ENCODE results near the gene MSLN. TPM values are rescaled to one million over a fixed set of nuclear protein-coding genes. Genes with fewer than 3 reads are reported as not detected.
"Not testable (repeated sequence)": the region's sequence is repeated elsewhere in the genome, so short reads cannot be mapped to it uniquely, and the experiment has no call there.

The MSLN gene
- total RNA-seq = 100 to 1,000 TPM in 4 of 6 donors, 10 to 100 TPM in 2; 47.8 to 275 (median 121) TPM

DNA sequence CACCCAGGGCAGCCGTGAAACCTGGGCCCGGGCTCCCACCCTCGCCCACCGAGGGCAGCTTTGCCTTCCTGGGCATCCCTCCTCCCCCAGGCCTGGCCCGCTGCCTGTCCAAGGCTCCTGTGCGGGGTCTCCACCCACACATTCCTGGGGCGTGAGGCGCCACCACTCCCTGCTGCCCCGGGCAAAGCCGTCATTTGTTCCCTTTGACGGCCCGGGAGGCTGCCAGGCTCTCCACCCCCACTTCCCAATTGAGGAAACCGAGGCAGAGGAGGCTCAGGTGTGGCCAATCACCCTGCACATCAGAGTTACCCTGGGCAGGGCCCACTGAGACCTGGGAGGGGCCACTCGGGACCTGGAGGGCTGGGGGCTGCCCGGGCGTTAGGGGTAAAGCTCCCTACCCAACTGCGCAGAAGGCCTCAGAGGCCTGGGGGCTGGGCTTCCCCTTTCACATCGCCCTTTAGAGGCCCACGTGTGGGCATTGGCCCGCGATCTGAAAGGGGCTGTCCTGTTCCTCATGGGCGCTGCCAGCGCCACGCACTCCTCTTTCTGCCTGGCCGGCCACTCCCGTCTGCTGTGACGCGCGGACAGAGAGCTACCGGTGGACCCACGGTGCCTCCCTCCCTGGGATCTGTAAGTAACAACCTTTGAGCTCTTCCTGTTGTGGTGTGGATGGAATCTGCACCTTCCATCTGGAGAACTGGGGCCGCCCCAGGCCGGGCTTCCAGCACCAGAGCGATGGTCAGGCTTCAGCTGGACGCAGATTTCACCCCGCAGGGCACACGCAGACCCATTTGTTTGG, at the start of gene MSLN:
Gene MSLN (plus strand): TSS at position 190 of the 799 bp plus-strand sequence. CDS start 1,947 bp downstream, outside the sequence.
- DNase-seq = peak; percentile 40 to 85
- peak within 1 kb of the TSS; percentile 71 to 79 (median 76) for H3K27ac ChIP-seq

DNA sequence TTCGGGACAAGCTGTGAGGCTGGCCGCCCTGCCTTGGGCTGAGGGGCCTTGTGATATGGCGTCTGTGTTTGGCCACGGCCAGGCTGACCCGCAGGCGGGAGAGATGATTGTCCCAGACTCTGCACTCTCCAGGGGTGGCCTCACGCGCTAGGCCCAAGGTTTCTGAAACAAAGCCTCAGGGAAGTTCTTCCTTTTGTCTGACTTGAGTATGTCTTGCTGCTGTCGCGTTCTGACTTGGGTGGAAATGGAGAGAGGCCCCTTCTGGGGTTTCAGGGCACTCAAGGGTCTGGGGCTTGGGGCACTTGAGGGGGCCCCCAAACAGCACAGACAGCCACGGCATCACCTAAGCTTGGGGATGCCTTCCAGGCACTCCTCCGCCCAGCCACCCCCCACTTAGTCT, 49.5 kb upstream of the MSLN start:
- H3K27me3 ChIP-seq = peaks cover 4 to 46% (median 22%) of the 10 kb centered on the region in 4 donors
- peaks cover 15 to 31% (median 21%) of the 10 kb centered on the region in 4 donors for H3K4me1 ChIP-seq
- TF ChIP-seq POLR2AphosphoS5 (IDR thresholded peaks at IDR 0.05) = no peak
- no peak for TF ChIP-seq POLR2A (IDR thresholded peaks at IDR 0.05)
- TF ChIP-seq, protein P1, sequence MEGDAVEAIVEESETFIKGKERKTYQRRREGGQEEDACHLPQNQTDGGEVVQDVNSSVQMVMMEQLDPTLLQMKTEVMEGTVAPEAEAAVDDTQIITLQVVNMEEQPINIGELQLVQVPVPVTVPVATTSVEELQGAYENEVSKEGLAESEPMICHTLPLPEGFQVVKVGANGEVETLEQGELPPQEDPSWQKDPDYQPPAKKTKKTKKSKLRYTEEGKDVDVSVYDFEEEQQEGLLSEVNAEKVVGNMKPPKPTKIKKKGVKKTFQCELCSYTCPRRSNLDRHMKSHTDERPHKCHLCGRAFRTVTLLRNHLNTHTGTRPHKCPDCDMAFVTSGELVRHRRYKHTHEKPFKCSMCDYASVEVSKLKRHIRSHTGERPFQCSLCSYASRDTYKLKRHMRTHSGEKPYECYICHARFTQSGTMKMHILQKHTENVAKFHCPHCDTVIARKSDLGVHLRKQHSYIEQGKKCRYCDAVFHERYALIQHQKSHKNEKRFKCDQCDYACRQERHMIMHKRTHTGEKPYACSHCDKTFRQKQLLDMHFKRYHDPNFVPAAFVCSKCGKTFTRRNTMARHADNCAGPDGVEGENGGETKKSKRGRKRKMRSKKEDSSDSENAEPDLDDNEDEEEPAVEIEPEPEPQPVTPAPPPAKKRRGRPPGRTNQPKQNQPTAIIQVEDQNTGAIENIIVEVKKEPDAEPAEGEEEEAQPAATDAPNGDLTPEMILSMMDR (IDR thresholded peaks at IDR 0.05) = no peak
- no peak for TF ChIP-seq EP300 (IDR thresholded peaks at IDR 0.05)
- no peak for ATAC-seq (ENCODE audit: low FRiP score in 2 of 2)
- no peaks in the 10 kb centered on the region for H3K9me3 ChIP-seq
- no peak overlapping the region for H3K27ac ChIP-seq
- H3K4me3 ChIP-seq = no peak overlapping the region
- no peaks in the 10 kb centered on the region for H3K36me3 ChIP-seq
- no peak for DNase-seq
- 61 to 88% methylated on average over 5 to 9 of the region's 12 CpGs for WGBS, 2 donors

More for the DNA sequence above, at the start of gene MSLN:
- H3K27me3 ChIP-seq = no peaks in the 10 kb centered on the region
- TF ChIP-seq, protein P1 (IDR thresholded peaks at IDR 0.05) = no peak
- no peak for TF ChIP-seq EP300 (IDR thresholded peaks at IDR 0.05)
- no peak for TF ChIP-seq POLR2A (IDR thresholded peaks at IDR 0.05)
- TF ChIP-seq POLR2AphosphoS5 (IDR thresholded peaks at IDR 0.05) = no peak
- no peaks in the 10 kb centered on the region for H3K36me3 ChIP-seq
- H3K4me3 ChIP-seq = peak within 1 kb of the TSS in 2 of 4 donors; percentile 32 to 36
- WGBS, 2 donors = 50 to 77% methylated on average over 19 to 30 of the region's 37 CpGs
- H3K9me3 ChIP-seq = no peaks in the 10 kb centered on the region
- peaks cover 0 to 15% (median 11%) of the 10 kb centered on the region in 4 donors for H3K4me1 ChIP-seq
- ATAC-seq (ENCODE audit: low FRiP score in 2 of 2) = peak; percentile 36 to 66

DNA sequence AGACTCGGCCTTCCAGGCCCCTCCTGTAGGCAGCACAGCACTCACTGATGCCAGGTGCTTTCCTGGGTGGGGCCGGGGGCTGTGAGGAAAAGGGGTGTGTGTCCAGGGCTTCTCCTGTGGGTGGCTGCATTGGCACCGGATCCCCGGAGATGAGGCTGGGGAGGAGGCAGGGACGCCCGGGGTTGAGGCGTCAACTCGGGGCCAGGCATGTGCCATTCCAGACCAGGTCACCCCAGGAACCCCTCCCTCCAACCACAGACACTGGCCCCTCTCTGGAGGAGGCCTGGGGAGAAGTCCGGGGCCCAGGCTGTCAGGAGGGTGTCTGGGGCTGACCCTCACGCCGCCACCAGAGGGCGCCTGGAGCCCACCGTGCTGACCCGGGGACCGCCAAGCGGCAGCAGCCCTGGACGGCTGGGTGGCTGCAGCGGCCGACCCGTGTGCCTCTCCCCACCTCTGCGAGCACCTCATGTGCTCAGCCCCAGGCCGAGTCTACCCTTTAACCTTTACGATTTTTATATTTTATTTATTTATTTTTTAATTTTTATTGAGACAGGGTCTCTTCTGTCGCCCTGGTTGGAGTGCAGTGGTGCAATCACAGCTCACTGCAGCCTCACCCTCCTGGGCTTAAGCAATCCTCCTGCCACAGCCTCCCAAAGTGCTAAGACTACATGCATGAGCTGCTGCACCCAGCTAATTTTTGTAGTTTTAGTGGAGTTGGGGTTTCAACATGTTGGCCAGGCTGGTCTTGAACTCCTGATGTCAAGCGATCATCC, 48.8 kb upstream of the MSLN start:
- Histone ChIP-seq H3K27ac (no peak overlapping the region), H3K4me1 (peaks cover 18 to 30% (median 26%) of the 10 kb centered on the region in 4 donors), H3K4me3 (no peak overlapping the region), H3K27me3 (peaks cover 2 to 46% (median 16%) of the 10 kb centered on the region in 4 donors), H3K9me3 (no peaks in the 10 kb centered on the region), H3K36me3 (no peaks in the 10 kb centered on the region)
- TF ChIP-seq, protein P1 (IDR thresholded peaks at IDR 0.05) = peak; percentile 93 to 98 (median 96)
- no peak for TF ChIP-seq EP300 (IDR thresholded peaks at IDR 0.05)
- ATAC-seq (ENCODE audit: low FRiP score in 2 of 2) = peak; percentile 79 to 82
- DNase-seq = peak; percentile 75 to 97
- 10 to 16% methylated on average over 16 to 22 of the region's 25 CpGs for WGBS, 2 donors

DNA sequence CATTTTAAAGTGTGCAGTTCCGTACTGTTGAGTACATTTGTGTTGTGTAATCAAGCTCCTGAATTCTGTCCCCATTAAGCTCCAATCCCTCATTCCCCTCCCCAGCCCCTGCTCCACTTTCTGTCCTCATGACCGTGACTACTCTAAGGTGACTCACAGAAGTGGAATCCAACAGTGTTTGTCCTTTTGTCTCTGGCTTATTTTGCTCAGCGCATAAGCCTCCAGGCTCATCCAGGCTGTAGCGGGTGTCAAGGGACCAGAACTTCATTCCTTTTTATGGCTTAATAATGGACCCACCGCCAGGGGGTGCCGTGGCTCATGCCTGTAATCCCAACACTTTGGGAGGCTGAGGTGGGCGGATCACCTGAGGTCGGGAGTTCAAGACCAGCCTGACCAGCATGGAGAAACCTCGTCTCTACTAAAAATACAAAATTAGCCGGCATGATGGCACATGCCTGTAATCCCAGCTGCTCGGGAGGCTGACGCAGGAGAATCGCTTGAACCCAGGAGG, 47.7 kb upstream of the MSLN start:
- not testable (repeated sequence) for DNase-seq, H3K36me3 ChIP-seq, H3K4me3 ChIP-seq, H3K9me3 ChIP-seq, H3K27ac ChIP-seq
- peak in 1 of 2 donors; percentile 1 for ATAC-seq (ENCODE audit: low FRiP score in 2 of 2)
- TF ChIP-seq, protein P1 (IDR thresholded peaks at IDR 0.05) = peak; percentile 15 to 37 (median 32)
- peaks cover 18 to 34% (median 26%) of the 10 kb centered on the region in 4 donors for H3K4me1 ChIP-seq
- WGBS, 2 donors = 52 to 57% methylated on average over 12 to 13 of the region's 13 CpGs
- peaks cover 2 to 40% (median 11%) of the 10 kb centered on the region in 4 donors for H3K27me3 ChIP-seq

Data from upper lobe of left lung (tissue), 6 donors.